CD4-positive, alpha-beta T cell treated with Interleukin-4 for 4 hours (primary cell): ENCODE measurements around the gene PEA15.

Experiments
- DNase-seq: peaks from one replicate; pipeline ENCODE4 v3.0.0-alpha.2; 2020

Gene PEA15

GRCh38 chr1:160205242-160206035, at the start of gene PEA15:
TSS of gene PEA15 (plus strand) at chr1:160205384. CDS start at chr1:160211545, 6,161 bp downstream.
- peak; percentile 53 for DNase-seq

GRCh38 chr1:160156361-160156760, 48.8 kb upstream of the PEA15 start:
- DNase-seq, result no peak

- DNase-seq, result no peak
Observed at GRCh38 chr1:160157174-160157573, 48.0 kb upstream of the PEA15 start.

GRCh38 chr1:160158031-160158430, 47.2 kb upstream of the PEA15 start:
- no peak for DNase-seq

GRCh38 chr1:160158534-160158933, 46.6 kb upstream of the PEA15 start:
- no peak for DNase-seq

GRCh38 chr1:160159846-160160245, 45.3 kb upstream of the PEA15 start:
- DNase-seq, result no peak

GRCh38 chr1:160161965-160162705, 43.0 kb upstream of the PEA15 start:
- no peak for DNase-seq

- DNase-seq, result no peak
Observed at GRCh38 chr1:160162931-160163330, 42.3 kb upstream of the PEA15 start.

GRCh38 chr1:160163615-160164014, 41.6 kb upstream of the PEA15 start:
- no peak for DNase-seq

GRCh38 chr1:160164121-160164520, 41.1 kb upstream of the PEA15 start:
- DNase-seq, result no peak

GRCh38 chr1:160166166-160166868, 38.9 kb upstream of the PEA15 start:
- DNase-seq, result no peak

GRCh38 chr1:160167056-160167455, 38.1 kb upstream of the PEA15 start:
- no peak for DNase-seq

GRCh38 chr1:160167580-160167979, 37.6 kb upstream of the PEA15 start:
- no peak for DNase-seq

- no peak for DNase-seq
Observed at GRCh38 chr1:160168016-160168415, 37.2 kb upstream of the PEA15 start.

GRCh38 chr1:160168609-160169369, 36.4 kb upstream of the PEA15 start:
- DNase-seq, result no peak

GRCh38 chr1:160169553-160170399, 35.4 kb upstream of the PEA15 start:
- no peak for DNase-seq

- DNase-seq, result no peak
Observed at GRCh38 chr1:160171354-160171753, 33.8 kb upstream of the PEA15 start.

GRCh38 chr1:160171980-160172379, 33.2 kb upstream of the PEA15 start:
- DNase-seq, result no peak

GRCh38 chr1:160177231-160177630, 28.0 kb upstream of the PEA15 start:
- DNase-seq, result no peak

GRCh38 chr1:160177667-160178066, 27.5 kb upstream of the PEA15 start:
- DNase-seq, result no peak

GRCh38 chr1:160178731-160179130, 26.5 kb upstream of the PEA15 start:
- DNase-seq, result no peak

- no peak for DNase-seq
Observed at GRCh38 chr1:160179336-160179735, 25.8 kb upstream of the PEA15 start.
